ENCODE measurements around the gene KCNH1. TPM values are rescaled to one million over a fixed set of nuclear protein-coding genes. Genes with fewer than 3 reads are reported as not detected.

The KCNH1 gene
- total RNA-seq, 1 donor from 2014 or later = not detected

DNA sequence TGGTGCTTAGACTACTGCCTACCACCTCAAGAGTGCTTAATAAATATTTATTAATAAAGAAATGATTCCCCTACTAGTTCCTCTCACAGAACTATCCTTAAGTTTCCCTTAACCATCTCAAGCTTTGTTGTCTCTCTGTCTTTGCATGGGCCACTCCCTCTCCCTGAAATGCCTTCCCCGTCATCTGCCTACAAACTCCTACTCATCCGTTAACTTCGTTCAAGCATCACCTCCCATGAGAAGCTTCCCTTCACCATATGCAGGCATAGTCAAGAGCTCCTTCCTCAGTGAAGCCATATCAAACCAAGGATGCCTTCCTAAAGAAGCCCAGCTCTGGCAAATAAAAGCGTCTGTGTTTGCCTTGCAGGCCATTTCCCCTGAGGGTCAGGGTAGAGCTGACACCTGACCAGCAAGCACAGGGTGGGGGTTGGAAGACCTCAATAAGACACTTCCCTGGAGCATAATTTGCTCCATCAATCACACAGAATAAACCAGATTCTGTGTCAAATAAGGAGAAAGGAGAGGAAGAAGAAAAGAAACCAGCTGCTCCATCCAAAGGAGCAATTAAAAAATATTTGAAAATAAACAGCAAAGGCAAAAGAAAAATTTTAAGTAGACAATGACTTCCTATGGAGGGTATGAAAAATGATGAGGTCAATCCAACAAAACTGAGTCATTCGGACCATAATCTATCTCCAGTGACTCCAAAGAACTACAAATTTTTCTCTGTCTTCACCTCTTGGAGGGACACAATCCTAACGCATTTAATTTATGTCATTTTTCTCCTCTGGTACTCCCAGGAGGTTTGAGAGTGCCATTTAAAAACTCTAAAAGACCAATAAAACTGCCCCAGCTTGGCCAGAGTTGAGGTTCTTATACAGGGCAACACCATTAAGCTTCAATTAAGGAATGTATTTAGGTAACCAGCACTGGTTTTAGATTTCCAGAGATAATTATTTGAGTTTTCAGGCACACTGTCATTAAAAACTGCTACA, 303.6 kb downstream of the KCNH1 start:
- Histone ChIP-seq H3K36me3 (no peaks in the 10 kb centered on the region), H3K27me3 (ENCODE audit: low read depth) (peaks cover 13% of the 10 kb centered on the region), H3K27ac (replicated peaks) (no peak overlapping the region), H3K4me1 (no peaks in the 10 kb centered on the region), H3K4me3 (no peak overlapping the region), H3K9me3 (replicated peaks) (no peaks in the 10 kb centered on the region)
- no peak for DNase-seq
- intact Hi-C loops (cut with micrococcal nuclease) = no loop called here
- TF ChIP-seq, protein P1, sequence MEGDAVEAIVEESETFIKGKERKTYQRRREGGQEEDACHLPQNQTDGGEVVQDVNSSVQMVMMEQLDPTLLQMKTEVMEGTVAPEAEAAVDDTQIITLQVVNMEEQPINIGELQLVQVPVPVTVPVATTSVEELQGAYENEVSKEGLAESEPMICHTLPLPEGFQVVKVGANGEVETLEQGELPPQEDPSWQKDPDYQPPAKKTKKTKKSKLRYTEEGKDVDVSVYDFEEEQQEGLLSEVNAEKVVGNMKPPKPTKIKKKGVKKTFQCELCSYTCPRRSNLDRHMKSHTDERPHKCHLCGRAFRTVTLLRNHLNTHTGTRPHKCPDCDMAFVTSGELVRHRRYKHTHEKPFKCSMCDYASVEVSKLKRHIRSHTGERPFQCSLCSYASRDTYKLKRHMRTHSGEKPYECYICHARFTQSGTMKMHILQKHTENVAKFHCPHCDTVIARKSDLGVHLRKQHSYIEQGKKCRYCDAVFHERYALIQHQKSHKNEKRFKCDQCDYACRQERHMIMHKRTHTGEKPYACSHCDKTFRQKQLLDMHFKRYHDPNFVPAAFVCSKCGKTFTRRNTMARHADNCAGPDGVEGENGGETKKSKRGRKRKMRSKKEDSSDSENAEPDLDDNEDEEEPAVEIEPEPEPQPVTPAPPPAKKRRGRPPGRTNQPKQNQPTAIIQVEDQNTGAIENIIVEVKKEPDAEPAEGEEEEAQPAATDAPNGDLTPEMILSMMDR (IDR thresholded peaks at IDR 0.05; ENCODE audit: borderline replicate concordance) = no peak

DNA sequence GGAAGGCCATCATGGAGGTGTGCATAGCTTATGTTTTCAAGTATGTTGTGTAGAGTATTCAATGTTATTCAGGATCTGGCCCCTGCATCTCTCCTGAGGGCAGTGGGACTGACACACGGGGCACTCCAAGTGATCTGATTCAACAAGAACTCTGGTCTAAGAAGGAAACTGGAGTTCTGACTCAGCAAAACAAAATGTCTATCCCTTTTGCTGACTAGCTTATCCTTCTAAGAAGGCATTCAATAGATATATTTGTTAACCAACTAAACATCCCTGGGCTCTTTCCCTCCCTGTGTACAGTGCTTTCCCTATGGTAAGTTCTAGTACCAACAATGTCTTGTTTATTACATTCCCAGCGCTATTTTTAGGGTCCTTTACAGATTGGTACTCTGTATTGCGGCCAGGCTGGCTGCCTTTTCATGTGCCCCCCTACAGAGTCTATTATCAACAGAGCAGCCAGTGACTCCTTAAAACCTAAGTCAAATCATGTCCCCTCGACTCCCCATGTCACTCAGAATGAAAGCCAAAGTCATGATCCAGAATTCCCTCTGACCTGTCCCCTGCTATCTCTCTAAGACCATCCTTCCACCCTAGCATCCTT, 304.9 kb downstream of the KCNH1 start:
- no peak overlapping the region for H3K27ac ChIP-seq (replicated peaks)
- H3K36me3 ChIP-seq = no peaks in the 10 kb centered on the region
- DNase-seq = no peak
- no peaks in the 10 kb centered on the region for H3K9me3 ChIP-seq (replicated peaks)
- H3K4me1 ChIP-seq = no peaks in the 10 kb centered on the region
- no peak overlapping the region for H3K4me3 ChIP-seq
- H3K27me3 ChIP-seq (ENCODE audit: low read depth) = peaks cover 13% of the 10 kb centered on the region
- intact Hi-C loops (cut with micrococcal nuclease) = no loop called here
- TF ChIP-seq, protein P1 (IDR thresholded peaks at IDR 0.05; ENCODE audit: borderline replicate concordance) = no peak

- no peak for DNase-seq
- H3K27ac ChIP-seq (replicated peaks) = no peak overlapping the region
- no peaks in the 10 kb centered on the region for H3K4me1 ChIP-seq
- no peak overlapping the region for H3K4me3 ChIP-seq
- TF ChIP-seq, protein P1 (IDR thresholded peaks at IDR 0.05; ENCODE audit: borderline replicate concordance) = no peak
- H3K27me3 ChIP-seq (ENCODE audit: low read depth) = peaks cover 13% of the 10 kb centered on the region
- no peaks in the 10 kb centered on the region for H3K36me3 ChIP-seq
- no peaks in the 10 kb centered on the region for H3K9me3 ChIP-seq (replicated peaks)
- intact Hi-C loops (cut with micrococcal nuclease) = no loop called here
Observed at GRCh38 chr1:210827481-210827880, 306.5 kb downstream of the KCNH1 start.

DNA sequence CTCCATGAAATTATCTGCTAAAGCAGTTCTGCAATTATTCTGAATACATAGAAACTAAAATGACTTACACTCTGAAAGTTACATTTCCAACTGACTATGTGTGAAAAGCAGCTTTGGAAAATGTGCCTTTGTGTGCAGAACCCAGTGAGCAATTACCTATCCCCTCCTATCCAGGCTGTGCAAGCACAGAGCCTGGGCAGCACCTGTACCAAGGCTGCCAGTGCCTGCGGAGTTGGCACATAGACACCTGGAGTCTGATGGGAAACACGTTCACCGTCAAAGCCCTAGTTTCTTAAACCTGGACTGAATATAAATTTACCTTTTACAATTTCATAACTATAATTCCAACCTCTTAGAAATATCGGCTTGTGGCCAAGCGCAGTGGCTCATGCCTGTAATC, 307.3 kb downstream of the KCNH1 start:
- Histone ChIP-seq H3K27ac (replicated peaks) (no peak overlapping the region), H3K36me3 (no peaks in the 10 kb centered on the region), H3K4me3 (no peak overlapping the region), H3K4me1 (no peaks in the 10 kb centered on the region), H3K27me3 (ENCODE audit: low read depth) (peaks cover 13% of the 10 kb centered on the region), H3K9me3 (replicated peaks) (no peaks in the 10 kb centered on the region)
- DNase-seq = no peak
- intact Hi-C loops (cut with micrococcal nuclease) = no loop called here
- TF ChIP-seq, protein P1 (IDR thresholded peaks at IDR 0.05; ENCODE audit: borderline replicate concordance) = no peak

GRCh38 chr1:210822932-210823331, 311.0 kb downstream of the KCNH1 start:
- Histone ChIP-seq H3K27me3 (ENCODE audit: low read depth) (no peaks in the 10 kb centered on the region), H3K36me3 (no peaks in the 10 kb centered on the region), H3K4me3 (no peak overlapping the region), H3K4me1 (no peaks in the 10 kb centered on the region), H3K9me3 (replicated peaks) (no peaks in the 10 kb centered on the region), H3K27ac (replicated peaks) (no peak overlapping the region)
- TF ChIP-seq, protein P1 (IDR thresholded peaks at IDR 0.05; ENCODE audit: borderline replicate concordance) = no peak
- intact Hi-C loops (cut with micrococcal nuclease) = no loop called here
- DNase-seq = no peak

All from left ventricle myocardium inferior (tissue), 1 donor.